ENCODE results near the gene TOMM40.
"Not testable (repeated sequence)": the region's sequence is repeated elsewhere in the genome, so short reads cannot be mapped to it uniquely, and the experiment has no call there.

TOMM40 gene

DNA sequence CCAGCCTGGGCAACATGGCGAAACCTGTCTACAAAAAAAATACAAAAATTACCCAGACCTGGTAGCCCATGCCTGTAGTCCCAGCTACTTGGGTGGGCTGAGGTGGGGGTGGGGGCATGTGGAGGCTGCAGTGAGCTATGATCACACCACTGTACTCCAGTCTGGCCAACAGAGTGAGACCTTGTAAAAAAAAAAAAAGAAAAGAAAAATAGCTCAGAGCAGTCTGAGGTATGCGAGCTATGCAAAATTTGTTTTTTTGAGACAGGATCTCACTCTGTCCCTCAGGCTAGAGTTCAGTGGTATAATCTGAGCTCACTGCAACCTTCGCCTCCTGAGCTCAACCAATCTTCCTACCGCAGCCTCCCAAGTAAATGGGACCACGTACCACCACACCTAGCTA lies 7.1 kb upstream of the TOMM40 start:
- Histone ChIP-seq H3K27ac (no peak overlapping the region), H3K4me2 (ENCODE audit: low read length) (no peak overlapping the region), H3K4me1 (peaks cover 9% of the 10 kb centered on the region), H3K9me3 (ENCODE audit: control insufficient read depth, low read length) (no peaks in the 10 kb centered on the region), H3K27me3 (ENCODE audit: control insufficient read depth, insufficient read depth, low read length) (no peaks in the 10 kb centered on the region), H3K4me3 (ENCODE audit: low read depth, low read length) (no peak overlapping the region), H3K9ac (no peak overlapping the region), H3K79me2 (peaks cover 3% of the 10 kb centered on the region), H2AFZ (no peak overlapping the region), H3K36me3 (ENCODE audit: control insufficient read depth, insufficient read depth, low read length) (no peaks in the 10 kb centered on the region)
- TF ChIP-seq, protein P1, sequence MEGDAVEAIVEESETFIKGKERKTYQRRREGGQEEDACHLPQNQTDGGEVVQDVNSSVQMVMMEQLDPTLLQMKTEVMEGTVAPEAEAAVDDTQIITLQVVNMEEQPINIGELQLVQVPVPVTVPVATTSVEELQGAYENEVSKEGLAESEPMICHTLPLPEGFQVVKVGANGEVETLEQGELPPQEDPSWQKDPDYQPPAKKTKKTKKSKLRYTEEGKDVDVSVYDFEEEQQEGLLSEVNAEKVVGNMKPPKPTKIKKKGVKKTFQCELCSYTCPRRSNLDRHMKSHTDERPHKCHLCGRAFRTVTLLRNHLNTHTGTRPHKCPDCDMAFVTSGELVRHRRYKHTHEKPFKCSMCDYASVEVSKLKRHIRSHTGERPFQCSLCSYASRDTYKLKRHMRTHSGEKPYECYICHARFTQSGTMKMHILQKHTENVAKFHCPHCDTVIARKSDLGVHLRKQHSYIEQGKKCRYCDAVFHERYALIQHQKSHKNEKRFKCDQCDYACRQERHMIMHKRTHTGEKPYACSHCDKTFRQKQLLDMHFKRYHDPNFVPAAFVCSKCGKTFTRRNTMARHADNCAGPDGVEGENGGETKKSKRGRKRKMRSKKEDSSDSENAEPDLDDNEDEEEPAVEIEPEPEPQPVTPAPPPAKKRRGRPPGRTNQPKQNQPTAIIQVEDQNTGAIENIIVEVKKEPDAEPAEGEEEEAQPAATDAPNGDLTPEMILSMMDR (IDR thresholded peaks at IDR 0.05) = no peak

GRCh38 chr19:44884566-44884965 lies 6.5 kb upstream of the TOMM40 start:
- no peak overlapping the region for H2AFZ ChIP-seq
- H3K4me2 ChIP-seq (ENCODE audit: low read length) = no peak overlapping the region
- no peaks in the 10 kb centered on the region for H3K36me3 ChIP-seq (ENCODE audit: control insufficient read depth, insufficient read depth, low read length)
- H3K27me3 ChIP-seq (ENCODE audit: control insufficient read depth, insufficient read depth, low read length) = no peaks in the 10 kb centered on the region
- TF ChIP-seq, protein P1 (IDR thresholded peaks at IDR 0.05) = no peak
- peaks cover 3% of the 10 kb centered on the region for H3K79me2 ChIP-seq
- H3K9me3 ChIP-seq (ENCODE audit: control insufficient read depth, low read length) = no peaks in the 10 kb centered on the region
- peaks cover 2% of the 10 kb centered on the region for H3K4me1 ChIP-seq
- H3K4me3 ChIP-seq (ENCODE audit: low read depth, low read length) = no peak overlapping the region
- H3K27ac ChIP-seq = no peak overlapping the region
- H3K9ac ChIP-seq = no peak overlapping the region

DNA sequence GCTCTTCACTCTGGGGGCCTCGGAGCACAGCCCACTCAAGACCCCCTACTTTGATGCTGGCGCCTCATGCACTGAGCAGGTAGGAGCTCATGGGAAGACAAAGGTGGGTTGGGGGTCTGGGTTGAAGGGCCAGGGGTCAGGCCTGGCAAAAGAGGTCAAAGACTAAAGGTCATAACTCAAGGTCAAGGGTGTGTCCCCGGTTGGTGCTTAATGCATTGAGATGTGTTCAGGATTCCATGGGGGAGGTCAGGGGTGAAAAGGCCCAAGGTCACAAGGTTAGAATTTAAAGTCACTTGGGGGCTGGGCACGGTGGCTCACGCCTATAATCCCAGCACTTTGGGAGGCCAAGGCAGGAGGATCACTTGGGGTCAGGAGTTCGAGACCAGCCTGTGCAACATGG lies 4.9 kb upstream of the TOMM40 start:
- H3K9ac ChIP-seq = no peak overlapping the region
- no peaks in the 10 kb centered on the region for H3K36me3 ChIP-seq (ENCODE audit: control insufficient read depth, insufficient read depth, low read length)
- TF ChIP-seq, protein P1 (IDR thresholded peaks at IDR 0.05) = no peak
- no peak overlapping the region for H3K27ac ChIP-seq
- H3K4me2 ChIP-seq (ENCODE audit: low read length) = no peak overlapping the region
- no peak overlapping the region for H3K4me3 ChIP-seq (ENCODE audit: low read depth, low read length)
- no peaks in the 10 kb centered on the region for H3K27me3 ChIP-seq (ENCODE audit: control insufficient read depth, insufficient read depth, low read length)
- no peak overlapping the region for H2AFZ ChIP-seq
- no peaks in the 10 kb centered on the region for H3K9me3 ChIP-seq (ENCODE audit: control insufficient read depth, low read length)
- H3K4me1 ChIP-seq = peaks cover 5% of the 10 kb centered on the region
- H3K79me2 ChIP-seq = peaks cover 3% of the 10 kb centered on the region

DNA sequence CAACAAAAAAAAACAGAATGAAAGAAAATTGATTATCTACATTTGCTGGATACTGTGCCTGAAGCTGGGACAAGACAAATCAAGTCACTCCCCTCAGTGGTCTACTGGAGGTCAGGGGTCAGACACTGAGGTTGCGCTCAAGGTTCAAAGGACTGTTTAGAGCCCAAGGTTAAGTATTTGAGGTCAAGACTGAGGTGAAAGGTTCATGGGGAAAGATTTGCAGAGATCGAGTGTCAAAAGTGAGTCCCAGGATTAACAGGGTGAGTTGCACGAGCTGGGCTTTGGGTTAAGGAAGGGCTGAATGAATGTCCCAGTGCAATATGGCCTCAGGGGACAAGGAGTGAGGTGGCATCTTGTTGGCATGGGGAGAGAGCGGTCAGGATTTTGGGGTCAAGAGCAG lies 3.4 kb upstream of the TOMM40 start:
- H3K36me3 ChIP-seq (ENCODE audit: control insufficient read depth, insufficient read depth, low read length) = no peaks in the 10 kb centered on the region

DNA sequence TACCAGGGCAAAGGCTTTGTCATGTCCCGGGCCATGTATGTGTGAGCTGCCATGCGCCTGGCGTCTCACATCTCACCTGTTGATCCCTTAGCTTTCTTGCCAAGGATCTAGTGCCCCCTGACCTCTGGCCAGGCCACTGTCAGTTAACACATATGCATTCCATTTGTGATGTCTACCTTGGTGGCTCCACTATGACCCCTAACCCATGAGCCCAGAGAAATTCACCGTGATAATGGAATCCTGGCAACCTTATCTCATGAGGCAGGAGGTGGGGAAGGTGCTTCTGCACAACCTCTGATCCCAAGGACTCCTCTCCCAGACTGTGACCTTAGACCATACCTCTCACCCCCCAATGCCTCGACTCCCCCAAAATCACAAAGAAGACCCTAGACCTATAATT lies 2.7 kb upstream of the TOMM40 start:
- H3K27me3 ChIP-seq (ENCODE audit: control insufficient read depth, insufficient read depth, low read length); H3K36me3 ChIP-seq (ENCODE audit: control insufficient read depth, insufficient read depth, low read length); H3K9ac ChIP-seq; H3K4me2 ChIP-seq (ENCODE audit: low read length); H3K4me3 ChIP-seq (ENCODE audit: low read depth, low read length); H3K9me3 ChIP-seq (ENCODE audit: control insufficient read depth, low read length); H2AFZ ChIP-seq; H3K27ac ChIP-seq: not testable (repeated sequence)
- H3K4me1 ChIP-seq = peaks cover 15% of the 10 kb centered on the region
- peaks cover 16% of the 10 kb centered on the region for H3K79me2 ChIP-seq

More for the DNA sequence above, 3.4 kb upstream of the TOMM40 start:
- Histone ChIP-seq H3K27me3 (ENCODE audit: control insufficient read depth, insufficient read depth, low read length) (no peaks in the 10 kb centered on the region), H3K4me2 (ENCODE audit: low read length) (no peak overlapping the region), H3K9me3 (ENCODE audit: control insufficient read depth, low read length) (no peaks in the 10 kb centered on the region), H3K9ac (no peak overlapping the region), H3K79me2 (peaks cover 12% of the 10 kb centered on the region), H3K4me3 (ENCODE audit: low read depth, low read length) (no peak overlapping the region), H2AFZ (no peak overlapping the region), H3K27ac (no peak overlapping the region), H3K4me1 (peaks cover 15% of the 10 kb centered on the region)
- TF ChIP-seq, protein P1 (IDR thresholded peaks at IDR 0.05) = no peak
